ENCODE data around the gene ZNRF1. TPM values are rescaled to one million over a fixed set of nuclear protein-coding genes. Genes with fewer than 3 reads are reported as not detected.

The ZNRF1 gene
- polyA plus RNA-seq, 12 donors = 37.6 to 99.0 (median 40.8) TPM; not detected in 1

DNA sequence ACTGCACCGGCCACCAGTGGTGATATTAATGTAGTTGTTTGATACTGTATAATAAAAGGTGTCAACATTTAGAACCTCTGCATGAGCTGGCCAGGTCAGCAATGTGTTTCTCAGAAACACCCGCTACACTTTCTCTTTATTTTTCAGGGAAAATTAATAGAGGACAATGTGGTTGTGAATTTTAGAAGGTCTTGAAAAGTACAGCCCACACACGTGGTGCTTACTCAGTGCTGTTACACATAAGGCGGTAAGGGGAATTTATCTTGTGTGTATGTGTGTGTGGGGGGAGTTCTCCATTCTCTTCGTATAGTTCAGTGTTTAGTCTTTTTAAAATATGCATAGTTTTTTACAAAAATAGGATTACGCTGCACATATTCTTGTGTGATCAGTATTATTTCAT lies 145.1 kb downstream of the ZNRF1 start:
- DNase-seq = no peak

DNA sequence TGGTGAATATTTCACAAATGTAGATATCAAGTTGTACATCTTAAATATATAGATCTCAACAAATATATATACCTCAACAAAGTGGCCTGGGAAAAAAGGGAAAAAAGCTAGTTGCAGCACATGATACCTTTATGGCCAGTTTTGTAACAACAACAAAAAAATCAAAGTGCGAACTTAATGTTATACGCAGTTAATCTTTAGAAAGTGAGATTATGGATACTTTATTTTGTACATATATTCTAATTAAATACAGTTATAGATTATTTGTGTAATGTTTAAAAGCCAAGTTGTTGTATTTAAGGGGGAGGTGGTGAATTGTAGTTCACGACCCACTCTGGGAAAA lies 149.1 kb downstream of the ZNRF1 start:
- no peak for DNase-seq

DNA sequence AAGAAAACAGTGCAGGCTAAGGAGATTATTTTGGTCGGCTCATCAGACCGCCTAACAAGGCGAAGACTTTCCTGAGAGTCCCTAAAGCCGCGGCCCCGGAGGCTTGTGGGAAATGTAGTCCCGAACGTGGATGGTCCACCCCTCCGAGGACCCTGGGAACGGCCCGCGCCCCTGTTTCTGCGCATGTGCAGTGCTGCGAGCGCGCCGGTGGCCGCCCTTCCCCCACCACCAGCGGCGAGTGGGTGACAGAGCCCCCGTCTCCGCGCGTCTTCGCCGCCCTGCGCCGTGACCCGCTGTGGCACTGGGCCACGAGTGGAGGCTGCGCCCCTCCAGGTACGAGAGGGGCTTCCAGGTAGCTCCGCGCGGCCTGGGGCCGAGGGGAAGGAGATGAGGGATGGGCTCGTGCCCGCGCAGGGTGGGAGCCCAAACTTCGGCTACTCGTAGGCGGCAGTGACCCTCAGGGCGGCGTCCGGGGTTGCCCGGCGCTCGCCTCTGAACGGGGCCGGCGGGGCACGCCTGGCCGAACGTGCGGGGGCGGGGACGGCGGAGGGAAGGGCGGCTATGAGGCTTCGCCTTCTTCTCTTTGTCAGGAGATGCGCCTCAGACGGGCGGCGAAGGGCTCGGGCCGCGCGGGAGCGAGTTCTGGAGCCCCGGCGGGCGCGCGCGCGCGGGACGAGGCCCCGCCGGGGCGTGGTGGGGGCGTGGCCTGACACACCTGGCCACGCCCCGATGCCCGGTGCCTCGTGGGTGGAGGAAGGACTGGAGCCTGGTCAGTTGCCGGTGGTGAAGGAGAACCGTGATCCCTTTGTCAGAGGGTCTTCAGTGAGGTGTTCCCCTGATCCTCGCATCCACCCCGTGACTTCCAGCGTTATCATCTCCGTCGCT lies 149.7 kb downstream of the ZNRF1 start, which contains the start of gene ZFP1:
ZFP1 (plus strand) TSS at position 214 of the 885 bp plus-strand sequence. CDS start 4,428 bp downstream, outside the sequence.
- DNase-seq = peak; percentile 95

DNA sequence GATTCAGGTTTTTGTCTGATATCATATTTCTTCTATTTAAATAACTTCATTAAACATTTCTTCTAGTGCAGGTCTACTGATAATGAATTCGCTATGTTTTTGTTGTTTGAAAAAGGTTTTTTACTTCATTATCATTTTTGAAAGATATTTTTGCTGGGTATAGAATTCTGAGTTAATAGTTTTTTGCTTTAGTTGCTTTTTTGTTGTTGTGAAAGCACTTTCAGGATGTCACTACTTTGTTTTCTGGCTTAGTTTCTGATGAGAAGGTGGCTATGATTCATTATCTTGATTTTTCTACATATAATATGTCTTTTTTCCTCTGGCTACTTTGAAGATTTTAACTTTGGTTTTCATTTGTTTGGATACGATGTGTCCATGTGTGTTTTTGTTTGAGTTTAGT lies 153.0 kb downstream of the ZNRF1 start:
- no peak for DNase-seq

DNA sequence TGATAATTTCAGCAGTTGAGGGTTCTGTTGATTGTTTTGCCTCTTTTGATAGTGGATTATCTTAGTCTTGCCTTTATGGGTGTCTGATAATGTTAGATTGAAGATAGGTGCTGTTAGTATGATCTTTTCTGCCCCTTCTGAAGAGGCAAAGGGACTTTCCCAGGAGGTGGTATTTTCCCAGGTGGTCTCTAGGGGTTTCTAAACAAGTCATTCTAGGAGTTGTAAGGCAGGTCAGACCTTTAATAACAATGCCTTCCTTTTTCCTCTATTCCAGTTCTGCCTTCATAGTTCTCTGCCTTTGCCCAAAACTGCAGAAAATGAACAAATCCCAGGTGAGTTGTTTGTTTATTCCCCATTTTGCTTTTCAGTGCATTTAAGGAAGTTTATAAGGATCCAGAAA lies 153.8 kb downstream of the ZNRF1 start:
- no peak for DNase-seq

DNA sequence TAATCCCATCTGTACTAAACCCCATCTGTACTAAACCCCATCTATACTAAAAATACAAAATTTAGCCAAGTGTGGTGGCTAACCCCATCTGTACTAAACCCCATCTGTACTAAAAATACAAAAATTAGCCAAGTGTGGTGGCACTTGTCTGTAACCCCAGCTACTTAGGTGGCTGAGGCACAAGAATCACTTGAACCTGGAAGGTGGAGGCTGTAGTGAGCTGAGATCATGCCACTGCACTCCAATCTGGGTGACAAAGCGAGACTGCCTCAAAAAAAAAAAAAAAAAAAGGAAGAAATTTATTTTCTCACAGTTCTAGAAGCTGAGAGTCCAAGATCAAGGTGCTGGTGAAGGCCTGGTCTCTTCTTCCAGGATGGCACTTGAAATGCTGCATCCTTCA lies 161.6 kb downstream of the ZNRF1 start:
- no peak for DNase-seq

Other genes starting within 250 kb of the ZNRF1 start
- 1 to 10 TPM in 2 of 12 donors, under 1 TPM in 6, not detected in 4; 0.08 to 6.8 (median 0.15) TPM for gene FA2H, start 224.2 kb upstream of the ZNRF1 start, polyA plus RNA-seq (ENCODE audit: insufficient read length in 12 of 12)
- gene WDR59, start 13.9 kb upstream of the ZNRF1 start, polyA plus RNA-seq (ENCODE audit: insufficient read length in 12 of 12) = 10 to 100 TPM in 11 of 12 donors, not detected in 1; 37.0 to 84.5 (median 48.7) TPM
- 1 to 10 TPM in 9 of 12 donors, under 1 TPM in 1, not detected in 2; 0.63 to 3.3 (median 2.2) TPM for gene LDHD, start 117.8 kb downstream of the ZNRF1 start, polyA plus RNA-seq (ENCODE audit: insufficient read length in 12 of 12)
- gene ZFP1, start 149.5 kb downstream of the ZNRF1 start, polyA plus RNA-seq (ENCODE audit: insufficient read length in 12 of 12) = 10 to 100 TPM in 10 of 12 donors, 1 to 10 TPM in 1, not detected in 1; 8.5 to 19.6 (median 14.0) TPM
- gene CTRB2, start 208.1 kb downstream of the ZNRF1 start, polyA plus RNA-seq (ENCODE audit: insufficient read length in 12 of 12) = under 1 TPM in 6 of 12 donors, not detected in 6; 0.17 to 0.85 (median 0.44) TPM
- gene CTRB1, start 220.0 kb downstream of the ZNRF1 start, polyA plus RNA-seq (ENCODE audit: insufficient read length in 12 of 12) = under 1 TPM in 4 of 12 donors, not detected in 8; 0.26 to 0.72 (median 0.51) TPM

Measured in muscle of arm (tissue), 12 donors.